NCI-H146 treated with DMSO at 0.1 percent for 48 hours (cell line): ENCODE data around the gene EFCAB7.

Source experiments
- DNase-seq: peaks from one replicate; lab custom pipeline; 2025; ENCODE audit not compliant: unreplicated experiment; lab: John Stamatoyannopoulos, UW

The EFCAB7 gene

GRCh38 chr1:63601061-63601460 is 77.7 kb downstream of the EFCAB7 start:
- no peak for DNase-seq

- DNase-seq = no peak
These were observed 78.1 kb downstream of the EFCAB7 start for GRCh38 chr1:63601463-63601862.

DNA sequence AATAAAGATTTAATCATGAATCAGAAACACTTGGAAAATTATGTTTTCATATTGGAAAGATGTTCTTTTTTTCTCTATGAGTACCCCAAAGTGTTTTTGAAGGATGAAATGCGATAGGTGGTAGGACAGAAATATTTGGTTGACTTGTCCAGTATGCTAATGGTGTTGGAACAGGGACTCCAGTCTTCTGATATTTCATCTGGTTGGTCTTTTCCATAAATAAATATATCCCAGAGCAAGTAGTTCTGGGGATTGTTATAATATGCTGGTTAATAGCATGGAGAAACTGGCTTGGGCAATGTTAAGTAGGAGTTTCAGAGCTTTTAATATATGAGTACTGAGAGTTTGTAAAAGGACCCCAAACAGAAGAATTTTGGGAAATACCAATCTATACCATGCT is 78.6 kb downstream of the EFCAB7 start:
- DNase-seq = no peak

DNA sequence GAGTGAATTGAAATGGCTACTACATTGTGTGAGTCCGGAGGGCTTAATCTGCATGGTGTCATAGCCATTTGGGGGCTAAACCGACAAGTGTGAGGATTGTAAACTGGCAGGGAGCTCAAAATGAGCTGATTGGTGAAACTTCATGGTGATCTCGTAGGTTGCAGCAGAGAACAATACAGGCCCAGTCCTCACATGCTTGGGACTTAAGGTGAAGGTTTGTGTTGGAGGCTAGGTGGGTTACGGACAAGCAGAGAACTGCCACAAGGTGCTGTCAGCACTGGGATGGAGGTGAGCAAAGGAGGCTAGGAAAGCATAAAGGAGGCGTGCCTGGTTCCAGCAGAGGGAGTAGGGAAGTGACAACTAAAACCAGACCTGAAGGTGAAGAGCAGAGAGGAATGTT is 79.3 kb downstream of the EFCAB7 start:
- DNase-seq = no peak

- no peak for DNase-seq
These were observed 80.5 kb downstream of the EFCAB7 start for GRCh38 chr1:63603810-63604209.

DNA sequence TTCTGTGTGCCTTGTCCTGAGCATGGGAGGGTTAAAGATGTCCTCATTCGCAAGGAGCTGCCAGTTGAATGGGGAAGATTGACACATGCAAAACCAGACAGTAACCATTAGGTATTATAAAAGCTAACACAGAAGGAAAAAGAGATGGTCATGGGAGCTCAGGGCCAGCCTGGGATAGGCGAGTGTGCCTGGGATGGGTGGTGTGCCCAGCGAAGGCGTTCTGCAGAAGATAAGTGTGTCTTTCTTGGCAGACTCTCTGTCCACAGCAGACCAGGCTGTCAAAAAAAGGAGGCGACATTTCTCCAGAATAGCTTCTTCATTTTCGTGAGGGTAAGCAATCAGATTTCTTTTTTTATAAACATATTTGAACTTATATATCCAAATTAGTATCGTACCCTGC is 84.0 kb downstream of the EFCAB7 start:
- DNase-seq = no peak

DNA sequence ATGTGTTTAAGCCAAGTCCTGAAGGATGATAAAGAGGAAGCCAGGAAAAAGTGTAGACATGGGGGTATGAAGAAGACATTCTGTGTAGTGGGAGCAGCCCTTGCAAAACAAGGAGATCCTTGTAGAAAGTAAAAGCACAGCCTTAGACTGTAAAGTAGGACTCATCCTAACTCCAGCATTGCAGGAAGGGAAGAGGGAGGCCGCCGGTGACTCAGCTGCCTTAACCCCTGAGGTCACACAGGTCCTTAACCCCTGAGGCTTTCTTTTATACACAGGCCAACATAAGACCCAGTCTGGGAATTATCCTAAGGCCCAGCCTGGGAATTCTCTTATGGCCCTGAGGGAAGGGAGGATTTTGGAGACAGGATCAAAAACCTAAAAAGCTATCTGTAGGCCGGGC is 87.9 kb downstream of the EFCAB7 start:
- DNase-seq = no peak

GRCh38 chr1:63612564-63612963 is 89.2 kb downstream of the EFCAB7 start:
- DNase-seq = no peak

DNA sequence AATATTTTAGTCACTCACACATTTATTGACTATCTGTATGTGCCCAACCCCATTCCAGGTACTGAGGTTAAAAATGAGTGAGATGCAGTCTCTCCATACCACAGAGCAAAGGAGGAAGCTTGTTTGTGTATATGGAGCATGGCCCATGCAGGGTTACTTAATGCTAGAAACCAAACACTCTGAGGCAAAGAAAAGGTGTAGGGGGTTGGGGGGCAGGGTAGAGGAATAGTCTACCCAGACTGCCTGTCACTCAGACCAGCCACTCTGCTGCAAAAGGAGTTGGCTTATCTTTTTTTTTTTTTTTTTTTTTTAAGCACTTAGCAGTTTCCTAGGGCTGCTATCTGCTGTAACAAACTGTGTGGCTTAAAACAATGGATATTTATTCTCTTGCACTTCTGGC is 89.6 kb downstream of the EFCAB7 start:
- DNase-seq = no peak

DNA sequence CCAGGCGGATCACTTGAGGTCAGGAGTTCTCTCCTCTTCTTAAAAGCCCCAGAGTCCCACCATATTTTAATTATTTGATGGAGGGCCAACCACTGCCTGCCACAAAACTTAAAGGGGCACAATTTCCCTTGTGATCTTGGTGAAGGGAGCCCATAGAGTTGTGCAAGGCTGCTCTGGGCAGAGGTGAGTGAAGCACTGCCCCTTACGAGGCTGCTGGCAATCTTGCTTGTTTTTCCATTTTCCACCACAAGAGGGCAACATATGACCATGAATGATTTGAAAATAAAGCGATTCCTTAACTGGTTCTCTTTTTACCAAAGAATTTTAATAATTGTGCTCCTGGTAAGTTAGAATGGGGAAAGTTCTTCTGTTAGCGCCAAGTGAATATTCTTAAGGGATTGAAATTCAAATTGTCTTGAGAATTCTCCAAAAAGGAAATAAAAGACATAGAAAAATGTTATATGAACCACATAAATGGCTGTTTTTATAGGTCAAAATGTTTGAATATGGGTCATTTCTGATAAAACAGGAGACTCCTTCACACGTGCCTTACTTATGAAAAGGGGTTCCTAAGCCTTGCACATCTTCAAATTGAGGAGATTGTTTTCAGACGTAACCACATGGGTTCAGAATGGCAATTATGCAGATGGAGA is 92.6 kb downstream of the EFCAB7 start:
- DNase-seq = peak; percentile 19

DNA sequence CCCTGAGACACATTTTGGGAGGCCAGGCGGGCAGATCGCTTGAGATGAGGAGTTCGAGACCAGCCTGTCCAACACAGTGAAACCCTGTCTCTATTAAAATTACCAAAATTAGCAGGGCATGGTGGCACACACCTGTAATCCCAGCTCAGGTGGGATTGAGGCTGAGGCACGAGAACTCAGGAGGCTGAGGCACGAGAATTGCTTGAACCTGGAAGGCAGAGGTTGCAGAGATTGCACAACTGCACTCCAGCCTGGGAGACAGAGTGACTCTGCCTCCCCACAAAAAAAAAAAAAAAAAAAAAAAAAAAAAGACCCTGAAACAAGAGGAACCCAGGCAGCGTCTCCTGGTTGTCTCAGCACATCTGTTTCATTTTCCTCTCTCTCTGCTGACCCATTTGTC is 94.1 kb downstream of the EFCAB7 start:
- DNase-seq = no peak

DNA sequence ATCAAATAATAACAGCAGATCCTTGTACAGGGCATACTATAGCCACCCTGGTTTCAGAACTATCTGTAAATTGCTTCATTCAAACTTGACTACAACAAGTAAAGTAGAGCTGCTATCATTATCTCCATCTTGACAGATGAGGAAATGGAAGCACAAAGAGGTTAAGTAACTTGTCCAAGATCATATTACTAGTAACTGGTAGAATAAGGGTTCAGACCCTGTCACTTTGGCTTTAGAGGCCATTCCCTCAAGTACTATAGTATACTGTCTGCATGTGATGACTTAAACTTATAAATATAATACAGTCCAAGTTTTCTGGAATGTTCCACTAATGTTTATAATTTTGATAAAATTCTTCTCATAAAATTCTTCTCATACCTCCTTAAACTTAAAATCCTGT is 94.7 kb downstream of the EFCAB7 start:
- DNase-seq = no peak

- no peak for DNase-seq
These were observed 96.2 kb downstream of the EFCAB7 start for GRCh38 chr1:63619558-63619957.

DNA sequence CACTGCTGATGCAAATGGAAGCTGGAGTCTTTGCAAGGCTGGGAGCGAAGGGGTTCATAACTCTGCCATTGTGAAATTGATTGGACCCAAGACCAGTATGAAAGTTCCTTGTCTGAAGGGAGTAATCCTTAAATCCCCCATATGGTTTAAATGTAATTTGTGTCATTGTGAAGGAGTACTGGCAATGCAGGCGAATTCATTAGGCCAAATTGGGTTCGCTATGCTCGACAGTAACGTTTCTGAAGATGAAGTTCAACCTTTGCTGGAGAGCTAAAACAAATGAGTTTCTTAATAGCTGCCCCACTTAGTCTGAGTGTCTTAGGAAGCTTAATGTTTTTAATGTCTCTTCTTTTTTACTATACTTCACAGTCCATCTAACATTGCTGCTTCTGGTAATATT is 97.3 kb downstream of the EFCAB7 start:
- DNase-seq = no peak

DNA sequence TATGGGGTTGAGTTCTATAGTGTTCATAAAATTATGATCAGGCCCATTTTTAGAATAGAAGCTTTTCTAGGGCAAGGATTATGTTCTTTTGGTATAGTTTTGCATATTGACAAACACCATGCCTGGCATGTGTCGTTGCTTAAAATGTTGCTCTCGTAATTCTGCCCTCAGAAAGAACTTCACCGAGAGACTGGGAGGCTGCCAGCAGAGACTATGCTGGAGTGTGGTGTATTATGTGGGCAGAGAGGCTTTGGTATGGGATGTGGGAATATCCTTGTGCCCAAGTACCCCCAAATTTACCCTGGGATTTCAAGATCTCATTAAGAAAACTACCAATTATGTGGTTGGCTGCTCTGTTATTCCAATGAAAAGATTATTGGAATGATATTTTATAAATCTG is 97.8 kb downstream of the EFCAB7 start:
- DNase-seq = no peak

DNA sequence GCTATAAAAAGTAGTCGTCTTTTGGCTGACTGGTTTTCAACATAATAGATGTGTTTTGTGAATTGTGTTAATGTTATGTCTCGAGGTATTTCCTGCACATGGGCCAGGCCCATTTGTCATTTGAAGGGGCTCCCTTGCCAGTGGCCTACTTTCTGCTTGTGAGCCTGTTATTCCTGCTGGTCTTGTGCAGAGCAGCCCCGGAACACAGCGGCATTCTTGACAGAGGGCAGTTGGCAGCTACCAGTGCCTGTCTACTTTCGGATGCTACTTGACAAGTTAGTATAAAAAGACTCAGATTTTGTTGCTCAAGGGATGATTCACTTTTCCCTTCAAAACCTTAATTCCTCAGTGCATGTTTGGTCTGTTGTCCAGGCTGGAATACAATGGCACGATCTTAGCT is 98.4 kb downstream of the EFCAB7 start:
- no peak for DNase-seq
